GM13977 (cell line): ENCODE data around the gene LMCD1.
A peak's percentile ranks its signal among the peaks of the same experiment; 100 is the strongest.
"Not testable (repeated sequence)": the region's sequence is repeated elsewhere in the genome, so short reads cannot be mapped to it uniquely, and the experiment has no call there.

ENCODE experiments used
- DNase-seq: peaks from one replicate; pipeline ENCODE4 v3.0.0; 2012; ENCODE audit warnings: low spot score
- in situ Hi-C: fragments of 300-500 bp; cut with MboI; formaldehyde crosslinking; loops from one replicate; pipeline ENCODE4 v1.12.0; 2022; ENCODE audit warnings: low sequenced_read_pairs, low pct_unique_long_range_greater_than_20kb, mixed read lengths, inconsistent platforms; ENCODE audit not compliant: unreplicated experiment
- TF ChIP-seq, protein P1 (sequence below): IDR thresholded peaks from 2 replicates; pipeline ENCODE4 v1.5.1; 2012; ENCODE audit warnings: mild to moderate bottlenecking, control low read depth; ENCODE audit not compliant: insufficient read depth; ENCODE audit errors: extremely low read depth, missing control alignments

Gene LMCD1

DNA sequence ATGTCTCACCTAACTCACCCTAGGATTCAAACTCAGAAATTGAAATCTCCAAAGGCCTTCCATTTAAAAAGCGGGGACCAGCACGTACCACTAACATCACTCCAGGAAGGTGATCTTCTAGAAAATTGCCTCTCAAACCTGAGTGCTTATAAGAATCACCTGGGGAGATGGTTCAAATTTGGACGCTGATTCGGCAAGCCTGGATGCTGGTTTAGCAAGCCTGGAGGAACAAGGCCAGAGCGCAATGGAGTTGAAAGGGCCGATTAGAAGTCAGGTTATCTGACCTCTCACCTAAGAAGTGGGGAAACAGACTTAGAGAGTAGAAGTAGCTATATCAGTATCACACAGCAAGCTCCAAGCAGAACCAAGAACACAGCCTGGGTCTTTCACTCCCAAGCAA, 74.8 kb downstream of the LMCD1 start:
- TF ChIP-seq, protein P1, sequence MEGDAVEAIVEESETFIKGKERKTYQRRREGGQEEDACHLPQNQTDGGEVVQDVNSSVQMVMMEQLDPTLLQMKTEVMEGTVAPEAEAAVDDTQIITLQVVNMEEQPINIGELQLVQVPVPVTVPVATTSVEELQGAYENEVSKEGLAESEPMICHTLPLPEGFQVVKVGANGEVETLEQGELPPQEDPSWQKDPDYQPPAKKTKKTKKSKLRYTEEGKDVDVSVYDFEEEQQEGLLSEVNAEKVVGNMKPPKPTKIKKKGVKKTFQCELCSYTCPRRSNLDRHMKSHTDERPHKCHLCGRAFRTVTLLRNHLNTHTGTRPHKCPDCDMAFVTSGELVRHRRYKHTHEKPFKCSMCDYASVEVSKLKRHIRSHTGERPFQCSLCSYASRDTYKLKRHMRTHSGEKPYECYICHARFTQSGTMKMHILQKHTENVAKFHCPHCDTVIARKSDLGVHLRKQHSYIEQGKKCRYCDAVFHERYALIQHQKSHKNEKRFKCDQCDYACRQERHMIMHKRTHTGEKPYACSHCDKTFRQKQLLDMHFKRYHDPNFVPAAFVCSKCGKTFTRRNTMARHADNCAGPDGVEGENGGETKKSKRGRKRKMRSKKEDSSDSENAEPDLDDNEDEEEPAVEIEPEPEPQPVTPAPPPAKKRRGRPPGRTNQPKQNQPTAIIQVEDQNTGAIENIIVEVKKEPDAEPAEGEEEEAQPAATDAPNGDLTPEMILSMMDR = no peak
- in situ Hi-C loops = no loop called here

DNA sequence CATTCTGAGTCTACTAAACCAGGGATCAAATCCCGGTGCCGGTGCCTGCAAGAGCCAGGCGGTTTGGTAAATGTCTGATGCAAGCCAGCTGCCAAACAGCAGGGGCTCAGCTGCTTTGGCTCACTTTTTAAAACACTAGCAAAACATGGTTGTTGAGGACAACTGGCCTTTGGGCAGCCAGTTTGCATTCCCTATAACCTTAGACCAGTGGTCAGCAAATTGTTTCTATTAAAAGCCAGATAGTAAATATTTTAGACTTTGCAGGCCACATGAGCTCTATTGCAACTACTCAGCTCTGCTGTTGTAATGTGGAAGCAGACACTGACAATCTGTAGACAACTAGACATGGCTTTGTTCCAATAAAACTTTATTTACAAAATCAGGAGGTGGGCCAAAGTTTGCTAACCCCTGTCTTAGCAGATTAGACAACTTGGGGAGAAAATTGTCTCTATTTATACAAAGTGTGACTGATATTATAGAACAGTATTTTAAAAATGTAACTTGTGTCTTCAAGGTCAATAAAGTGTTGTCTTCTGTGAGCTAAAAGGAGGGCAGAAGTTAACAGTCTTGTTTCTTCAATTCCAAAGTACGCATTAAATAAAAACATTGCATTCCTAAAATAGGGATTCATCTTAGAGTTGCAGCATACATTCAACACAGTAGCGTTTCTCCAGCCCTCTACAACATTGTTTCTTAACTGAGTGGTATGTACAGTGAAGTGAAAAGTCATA, 75.4 kb downstream of the LMCD1 start:
- in situ Hi-C loops = no loop called here
- no peak for DNase-seq
- TF ChIP-seq, protein P1 = no peak

More for the DNA sequence above, 74.8 kb downstream of the LMCD1 start:
- DNase-seq = no peak

DNA sequence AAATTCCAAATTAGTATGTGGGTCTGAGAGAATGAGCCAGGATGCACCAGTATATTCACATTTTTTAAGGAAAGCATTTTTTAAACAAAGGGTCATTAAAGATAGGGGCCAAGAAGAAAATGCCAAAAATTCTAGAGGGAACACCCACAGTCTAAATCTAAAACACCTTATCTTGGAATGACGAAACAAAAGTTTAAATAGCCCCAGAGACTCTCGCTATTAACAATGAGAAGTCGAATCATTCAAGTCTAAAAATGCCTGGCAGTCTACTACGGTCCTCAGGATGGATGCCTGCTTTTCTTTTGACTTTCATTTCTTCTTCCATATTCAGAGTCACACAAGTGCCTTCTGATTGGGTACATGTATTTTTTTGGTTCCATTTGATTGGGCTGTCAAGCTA, 76.7 kb downstream of the LMCD1 start:
- TF ChIP-seq, protein P1 = no peak
- DNase-seq = no peak
- in situ Hi-C loops = no loop called here

DNA sequence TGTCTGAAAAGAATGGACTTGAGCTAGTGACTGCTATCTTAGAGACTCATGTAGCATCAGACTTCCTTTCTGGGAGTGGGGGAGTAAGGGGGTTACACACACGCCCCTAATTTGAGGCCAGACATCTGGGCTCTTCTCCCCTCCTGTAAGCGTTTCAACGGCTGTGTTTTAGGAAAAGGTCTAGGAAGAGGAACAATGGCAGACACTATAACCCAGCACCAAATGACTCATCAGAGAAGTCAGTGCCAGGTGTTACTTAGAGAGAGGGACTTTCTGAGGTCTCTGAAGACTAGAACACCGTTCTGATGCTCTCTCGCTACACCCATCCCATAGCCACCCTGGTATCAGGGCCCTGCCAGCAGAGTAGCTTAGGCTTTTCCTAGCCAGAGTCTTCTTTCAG, 77.5 kb downstream of the LMCD1 start:
- TF ChIP-seq, protein P1 = no peak
- peak; percentile 19 for DNase-seq
- in situ Hi-C loops = no loop called here

DNA sequence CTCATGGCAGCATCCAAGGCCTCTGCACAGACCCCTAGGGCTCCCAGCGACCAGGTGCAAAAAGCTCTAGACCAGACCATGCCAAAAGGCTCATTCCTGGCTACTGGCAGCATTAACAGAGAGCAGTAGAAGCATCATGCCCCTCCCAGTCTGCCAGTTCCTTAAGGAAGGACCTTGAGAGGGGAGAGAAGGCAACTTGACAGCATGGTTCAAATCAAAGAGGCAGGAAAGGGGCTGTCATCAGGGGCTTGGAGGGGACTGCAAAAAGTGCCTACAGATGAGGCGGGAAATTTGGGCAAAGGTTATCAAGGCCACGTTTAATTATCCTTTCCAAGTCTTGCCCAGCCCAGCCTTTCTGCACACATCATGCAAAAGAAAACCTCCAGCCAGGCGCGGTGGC, 78.3 kb downstream of the LMCD1 start:
- TF ChIP-seq, protein P1 = no peak
- DNase-seq = no peak
- in situ Hi-C loops = no loop called here

DNA sequence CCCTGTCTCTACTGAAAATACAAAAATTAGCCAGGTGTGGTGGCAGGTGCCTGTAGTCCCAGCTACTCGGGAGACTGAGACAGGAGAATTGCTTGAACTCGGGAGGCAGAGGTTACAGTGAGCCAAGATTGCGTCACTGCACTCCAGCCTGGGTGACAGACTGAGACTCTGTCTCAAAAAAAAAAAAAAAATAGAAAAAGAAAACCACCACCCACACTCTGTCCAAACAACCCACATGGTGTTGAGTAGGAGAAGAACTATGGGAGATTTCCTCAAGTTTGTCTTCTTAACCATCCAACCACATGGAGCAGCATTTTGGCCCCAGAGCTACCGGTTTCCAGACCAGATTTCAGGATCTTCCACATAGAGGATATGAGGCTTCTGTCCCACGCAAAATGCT, 78.8 kb downstream of the LMCD1 start:
- in situ Hi-C loops, DNase-seq: not testable (repeated sequence)

DNA sequence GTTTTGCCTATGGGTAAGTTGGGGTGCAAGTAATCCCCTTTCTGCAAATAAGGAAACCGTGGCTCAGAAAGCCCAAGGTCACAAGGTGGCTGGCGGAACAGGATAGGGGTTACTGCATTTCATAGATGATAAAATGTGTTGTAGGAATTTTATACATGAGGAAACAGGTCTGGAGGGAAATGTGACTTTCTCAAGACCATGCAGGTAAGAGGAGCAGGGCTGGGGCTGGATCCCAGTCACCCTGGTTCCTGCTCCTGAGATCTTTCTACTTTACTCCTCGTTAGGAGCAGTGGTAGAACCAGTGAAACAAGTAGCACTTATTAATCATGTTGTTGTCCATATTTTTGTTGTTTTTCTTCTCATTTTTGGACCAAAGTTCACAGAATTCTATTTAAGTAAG, 79.8 kb downstream of the LMCD1 start:
- TF ChIP-seq, protein P1 = no peak
- no peak for DNase-seq
- in situ Hi-C loops = no loop called here
